GM23338 (cell line): Measurements from ENCODE around the gene TAF4.

Experiments used
- CTCF ChIP-seq, 2 experiments: fragments of 200-600 bp in 1 of 2; sonication (generic) in 1 of 2; conservative IDR thresholded peaks; 2 replicates each; pipeline versions ENCODE4 v1.5.1 to v1.6.1; 2016 to 2017; ENCODE audit warnings: antibody characterized with exemption in 2 of 2, low read depth in 2 of 2, mild to moderate bottlenecking in 2 of 2, moderate library complexity in 1 of 2
- POLR2AphosphoS5 ChIP-seq: IDR thresholded peaks from 2 replicates; pipeline ENCODE4 v1.6.1; 2016; ENCODE audit warnings: antibody characterized with exemption, low read depth
- ZNF114 ChIP-seq: fragments of 250-450 bp; sonication (Bioruptor Pico); IDR thresholded peaks from 2 replicates; pipeline ENCODE4 v1.5.0; 2020; ENCODE audit warnings: mild to moderate bottlenecking, moderate library complexity

GRCh38 chr20:62028384-62028783, 37.3 kb downstream of the TAF4 start:
- TF ChIP-seq CTCF (conservative IDR thresholded peaks at IDR 0.05; ENCODE audit: low read depth in 2 of 2) (no peak), ZNF114 (CRISPR knock-in tag) (no peak), POLR2AphosphoS5 (no peak)
